ENCODE measurements around the gene SOX6.

Gene SOX6

DNA sequence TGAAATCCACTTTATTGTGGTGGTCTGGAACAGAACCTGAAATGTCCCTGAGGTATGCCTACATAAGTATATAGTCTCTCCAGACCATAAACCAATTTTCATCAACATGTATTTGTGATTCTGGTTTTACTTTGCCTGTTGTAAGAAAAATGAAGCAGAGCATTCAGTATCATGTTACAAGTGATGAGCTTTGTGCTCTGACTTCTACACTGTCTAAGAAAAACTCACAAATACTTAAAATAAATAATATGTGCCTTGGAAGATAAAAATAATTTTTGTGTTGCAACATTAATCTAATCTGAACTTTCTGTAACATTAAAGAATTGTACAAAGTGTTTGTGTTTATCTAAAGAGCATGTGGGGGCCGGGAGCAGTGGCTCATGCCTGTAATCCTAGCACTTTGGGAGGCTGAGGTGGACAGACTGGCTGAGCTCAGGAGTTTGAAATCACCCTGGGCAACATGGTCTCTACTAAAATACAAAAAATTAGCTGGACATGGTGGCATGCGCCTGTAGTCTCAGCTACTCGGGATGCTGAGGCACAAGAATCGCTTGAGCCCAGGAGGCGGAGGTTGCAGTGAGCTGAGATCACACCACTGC, 219.5 kb downstream of the SOX6 start:
- DNase-seq: no peak

DNA sequence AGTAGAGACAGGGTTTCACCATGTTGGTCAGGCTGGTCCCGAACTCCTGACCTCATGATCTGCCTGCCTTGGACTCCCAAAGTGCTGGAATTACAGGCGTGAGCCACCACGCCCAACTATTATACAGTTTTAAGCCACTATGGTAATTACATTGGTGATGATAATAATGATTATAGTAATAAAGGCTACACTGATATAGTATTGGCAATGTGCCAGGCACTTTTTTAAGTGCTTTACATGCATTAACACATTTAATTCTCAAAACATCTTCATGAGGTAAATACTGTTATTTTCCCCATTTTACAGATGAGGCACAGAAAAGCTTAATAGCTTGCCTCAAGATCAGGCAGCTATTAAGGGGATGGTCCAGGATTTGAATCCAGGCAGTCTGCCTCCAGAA, 222.5 kb downstream of the SOX6 start:
- no peak for DNase-seq

DNA sequence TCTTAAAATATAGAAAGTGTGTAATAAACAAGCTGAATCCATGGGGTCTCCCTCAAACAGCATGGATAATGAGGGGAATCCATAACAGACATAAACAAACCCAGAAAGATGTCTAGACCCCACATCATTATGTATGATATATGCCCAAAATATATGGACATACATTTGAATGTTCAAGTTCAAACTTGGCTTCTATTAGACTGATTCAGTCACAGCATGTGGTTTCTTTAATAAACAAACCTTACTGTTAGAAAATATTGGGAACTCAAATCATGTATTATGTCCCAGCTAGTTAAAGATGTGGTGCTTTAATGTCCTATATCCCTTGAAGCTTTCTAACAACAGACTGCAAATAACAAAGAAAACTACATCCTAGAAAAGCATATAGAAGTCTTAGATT, 228.6 kb downstream of the SOX6 start:
- no peak for DNase-seq

DNA sequence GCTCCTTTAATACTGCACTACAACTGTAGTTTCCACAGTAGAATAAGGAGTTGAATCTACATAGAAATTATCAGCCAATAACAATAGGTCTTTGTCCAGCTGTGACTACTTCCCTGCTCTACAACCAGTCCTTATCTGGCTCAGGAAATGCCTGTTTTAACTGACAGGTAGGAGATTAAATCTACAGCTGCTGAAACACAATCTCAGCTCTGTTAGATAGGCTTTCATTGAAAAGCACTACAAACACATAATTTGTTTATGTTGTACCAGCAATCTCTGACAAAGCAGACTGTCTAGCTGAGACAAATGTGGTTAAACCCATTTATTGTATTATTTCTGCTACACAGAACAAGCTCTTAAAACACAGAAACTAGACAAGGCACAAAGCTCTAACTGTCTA, 230.0 kb downstream of the SOX6 start:
- peak; percentile 4 for DNase-seq

DNA sequence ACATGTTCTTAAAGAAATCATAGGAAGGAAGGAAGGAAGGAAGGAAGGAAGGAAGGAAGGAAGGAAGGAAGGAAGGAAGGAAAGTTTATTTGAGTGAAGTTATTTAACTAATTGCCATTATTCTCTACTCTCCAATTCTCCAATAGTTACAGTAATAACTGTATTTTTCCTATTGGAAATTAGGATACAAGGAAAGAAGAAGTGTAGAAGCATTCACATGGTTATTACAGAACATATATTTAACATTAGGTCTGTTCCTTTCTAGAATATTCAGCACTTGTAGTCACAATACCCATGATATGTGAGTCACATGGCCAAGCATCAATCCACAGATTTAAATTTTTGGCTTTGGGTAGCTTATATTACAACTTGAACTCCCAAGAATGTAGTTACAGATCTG, 230.6 kb downstream of the SOX6 start:
- no peak for DNase-seq

DNA sequence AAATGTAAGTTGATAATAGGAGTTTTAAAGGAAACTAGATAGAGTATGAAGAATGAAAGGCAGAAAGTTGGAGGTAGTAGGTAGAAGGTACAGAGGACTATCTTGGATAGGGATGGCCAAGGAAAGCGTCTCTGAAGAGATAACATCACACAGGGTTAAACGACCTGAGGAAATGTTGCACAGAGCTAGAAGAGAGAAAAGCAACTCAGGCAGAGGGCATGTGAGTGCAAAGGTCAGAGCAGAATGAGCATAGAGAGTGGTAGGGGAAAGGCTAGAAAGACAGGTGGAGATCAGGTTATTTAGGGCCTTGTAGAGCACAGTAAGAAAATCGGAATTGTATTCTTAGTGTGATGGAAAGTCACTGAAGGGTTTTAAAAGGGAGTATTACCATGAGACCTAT, 232.0 kb downstream of the SOX6 start:
- no peak for DNase-seq

DNA sequence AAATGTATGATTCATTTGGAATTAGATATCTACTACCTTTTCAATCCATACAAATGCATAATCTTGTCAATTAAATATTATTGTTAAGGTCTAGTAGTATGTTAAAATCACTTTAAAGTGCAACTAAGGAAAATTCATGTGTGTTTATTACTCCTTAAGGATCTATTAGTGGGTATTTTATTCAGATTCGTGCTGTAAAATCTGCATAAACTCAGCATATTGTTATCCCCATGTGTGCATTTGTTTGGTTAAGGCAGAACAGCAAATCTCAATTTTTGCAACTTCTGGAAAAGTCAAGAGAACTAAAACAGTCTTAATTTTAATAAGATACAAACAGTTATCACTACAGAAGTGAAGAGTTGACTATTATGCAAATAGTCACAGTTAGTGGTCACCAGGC, 234.5 kb downstream of the SOX6 start:
- DNase-seq: no peak

DNA sequence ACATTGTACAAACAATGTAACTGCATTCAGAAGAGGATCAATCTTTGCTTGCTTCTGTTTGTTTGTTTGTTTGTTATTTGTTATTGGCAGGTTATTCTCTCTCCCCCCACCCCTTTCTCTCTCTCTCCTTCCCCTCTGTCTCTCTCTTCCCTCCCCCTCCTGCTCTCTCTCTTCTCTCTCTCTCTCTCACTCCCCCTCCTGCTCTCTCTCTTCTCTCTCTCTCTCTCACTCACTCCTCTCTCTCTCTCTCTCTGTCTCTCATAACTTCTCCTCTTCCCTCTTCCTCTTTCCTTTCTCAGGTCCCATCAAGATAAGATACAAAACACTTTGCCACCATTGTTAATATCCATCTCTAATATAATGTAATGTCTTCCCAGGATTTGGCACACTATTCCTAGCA, 236.3 kb downstream of the SOX6 start:
- DNase-seq: no peak

DNA sequence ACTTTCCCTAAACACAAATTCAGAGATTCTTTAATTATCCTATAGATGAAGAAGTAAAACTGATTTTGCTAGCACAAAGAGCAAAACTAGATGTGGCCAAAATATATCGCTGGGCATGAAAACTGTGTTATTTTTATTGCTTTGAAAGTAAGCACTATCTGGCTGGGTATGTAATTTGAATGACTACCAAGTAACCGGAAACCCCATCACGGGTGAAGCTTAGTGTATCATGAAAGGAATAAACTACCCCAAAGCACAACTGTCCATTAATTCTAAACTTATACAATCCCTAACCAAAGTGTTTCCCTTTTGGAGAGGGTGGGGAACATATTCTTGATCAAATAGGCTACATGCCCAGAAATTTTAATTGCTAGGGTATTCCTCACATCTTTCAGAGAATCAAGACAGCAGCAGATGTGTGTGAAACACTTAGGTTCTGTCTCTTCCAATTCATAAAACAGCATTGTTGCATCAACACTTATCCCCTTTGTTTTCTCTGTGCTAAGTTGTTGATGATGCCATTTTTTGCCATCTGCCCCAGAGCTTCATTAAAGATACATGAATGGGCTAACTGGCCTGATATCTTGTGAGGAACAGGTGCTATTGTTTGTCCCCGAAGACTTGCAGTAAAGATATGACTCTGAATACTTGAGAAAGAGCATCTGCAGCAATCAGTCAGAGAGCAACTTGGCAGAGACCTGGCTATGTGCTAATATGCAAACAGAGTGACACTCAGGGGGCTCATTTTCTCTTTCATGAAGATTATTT, 238.2 kb downstream of the SOX6 start:
- no peak for DNase-seq

DNA sequence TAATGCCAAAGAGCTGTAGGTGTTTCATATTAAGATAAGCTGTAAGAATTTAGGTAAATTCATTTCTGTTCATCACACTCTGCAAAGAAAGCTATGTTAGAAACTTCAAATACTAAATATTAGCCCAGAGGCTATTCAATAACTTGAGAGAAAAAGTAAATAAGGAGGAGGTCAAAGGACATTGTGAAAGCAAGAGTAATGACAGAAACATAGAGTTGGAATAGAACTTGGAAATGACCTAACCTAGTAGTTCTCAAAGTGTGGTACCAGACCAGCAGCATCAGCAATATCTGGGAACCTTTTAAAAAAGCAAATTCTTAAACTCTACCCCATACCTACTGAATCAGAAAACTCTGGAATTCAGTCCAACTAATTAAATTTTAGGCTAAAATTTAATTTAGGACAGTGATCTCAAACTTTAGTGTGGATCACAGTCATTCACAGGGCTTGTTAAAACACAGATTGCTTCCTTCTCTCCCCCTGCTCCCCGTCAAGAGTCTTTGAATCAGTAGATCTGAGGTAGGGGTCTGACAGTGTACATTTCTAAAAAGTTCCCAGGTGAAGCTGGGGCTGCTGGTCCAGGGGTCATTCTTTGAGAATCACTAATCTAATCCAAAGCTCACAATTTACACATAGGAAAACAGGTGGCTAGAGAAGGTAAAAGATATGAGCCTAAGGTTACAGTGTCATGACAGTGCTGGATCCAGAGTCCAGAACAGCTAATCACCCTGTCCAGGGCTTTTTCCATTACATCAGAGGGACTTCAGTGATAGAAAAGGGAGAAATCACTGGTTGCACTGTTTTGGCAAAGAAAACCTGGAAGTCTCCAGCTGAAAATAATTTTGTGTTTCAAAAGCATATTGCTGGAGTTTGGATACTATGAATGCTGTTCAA, 241.1 kb downstream of the SOX6 start:
- no peak for DNase-seq

DNA sequence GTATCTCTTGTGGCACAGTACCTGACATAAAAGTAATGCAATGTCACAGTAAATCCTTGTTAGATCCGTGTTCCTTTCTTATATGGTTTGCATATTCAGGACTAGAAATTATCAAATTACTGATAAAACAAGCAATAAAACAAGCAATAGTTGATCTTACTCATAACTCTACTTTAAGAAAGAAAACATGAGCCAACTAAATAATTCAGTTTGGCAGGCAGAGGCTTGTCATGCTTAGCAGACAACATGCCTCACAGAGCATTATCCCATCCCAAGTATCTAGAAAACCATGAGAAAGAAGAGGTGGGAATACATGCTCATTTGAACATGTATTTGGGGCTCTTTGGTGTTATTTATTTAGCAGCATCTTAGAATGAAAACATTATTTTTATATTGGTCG, 241.9 kb downstream of the SOX6 start:
- DNase-seq: no peak

DNA sequence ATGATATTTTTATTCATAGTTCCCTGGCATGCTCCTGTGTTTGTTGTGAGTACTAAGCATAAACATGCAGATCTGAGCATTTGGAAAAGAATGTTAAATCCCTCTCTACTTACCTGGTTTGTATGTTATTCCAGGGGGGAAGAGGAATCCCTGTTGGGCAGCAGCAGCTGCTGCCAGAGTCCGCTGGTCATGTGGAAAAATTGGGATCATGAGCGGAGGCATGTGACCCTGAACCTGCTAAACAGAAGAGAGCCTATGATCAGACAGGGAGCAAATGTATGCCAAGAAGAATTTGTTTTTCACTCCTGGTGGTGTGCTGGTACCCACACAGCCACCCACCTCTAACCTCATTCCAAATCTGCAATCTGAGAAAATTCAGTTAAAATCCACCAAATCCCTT, 244.7 kb downstream of the SOX6 start:
- DNase-seq: no peak

DNA sequence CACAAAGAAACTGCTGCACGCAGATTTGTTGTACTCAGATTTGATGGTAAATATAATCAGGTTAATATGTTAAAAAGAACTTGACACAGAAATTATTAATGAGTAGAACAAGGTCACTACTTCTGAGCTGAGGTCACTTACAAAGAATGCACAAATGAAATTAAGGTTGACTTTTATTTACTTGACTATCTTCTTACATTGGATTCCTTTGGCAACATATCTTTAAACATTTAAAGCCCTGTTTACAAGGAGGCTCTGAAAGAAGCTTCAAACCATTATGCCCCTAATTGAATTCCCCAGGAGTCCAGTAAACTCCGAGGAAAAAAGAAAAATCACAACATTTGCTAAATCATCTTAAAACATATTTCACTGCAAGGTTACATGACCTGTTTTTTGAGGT, 245.5 kb downstream of the SOX6 start:
- DNase-seq: no peak

DNA sequence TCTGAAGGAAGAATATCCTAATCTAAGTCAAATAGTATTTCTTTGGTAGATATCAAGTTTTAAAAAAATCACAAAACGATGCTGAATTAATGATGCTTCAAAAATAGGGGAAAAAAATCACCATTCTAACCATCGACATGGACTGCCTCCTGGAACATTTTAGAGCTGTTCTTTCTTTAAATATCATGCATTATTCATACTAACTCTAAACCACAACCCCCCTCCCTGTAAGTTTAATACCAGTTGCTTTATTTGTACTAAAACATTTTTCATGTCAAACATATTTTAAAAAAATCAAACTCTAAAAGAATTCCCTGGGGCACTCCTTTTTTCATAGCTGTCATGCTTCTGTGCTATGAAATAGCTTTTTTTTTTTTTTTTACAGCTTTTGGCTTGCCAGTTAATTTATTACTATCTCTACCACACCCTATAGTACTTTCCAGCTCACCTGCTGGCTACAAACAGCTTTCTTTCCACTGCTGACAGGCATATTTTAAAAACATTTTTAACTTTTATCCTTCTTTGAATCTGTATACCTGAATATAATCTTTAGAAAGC, 256.9 kb downstream of the SOX6 start:
- no peak for DNase-seq

DNA sequence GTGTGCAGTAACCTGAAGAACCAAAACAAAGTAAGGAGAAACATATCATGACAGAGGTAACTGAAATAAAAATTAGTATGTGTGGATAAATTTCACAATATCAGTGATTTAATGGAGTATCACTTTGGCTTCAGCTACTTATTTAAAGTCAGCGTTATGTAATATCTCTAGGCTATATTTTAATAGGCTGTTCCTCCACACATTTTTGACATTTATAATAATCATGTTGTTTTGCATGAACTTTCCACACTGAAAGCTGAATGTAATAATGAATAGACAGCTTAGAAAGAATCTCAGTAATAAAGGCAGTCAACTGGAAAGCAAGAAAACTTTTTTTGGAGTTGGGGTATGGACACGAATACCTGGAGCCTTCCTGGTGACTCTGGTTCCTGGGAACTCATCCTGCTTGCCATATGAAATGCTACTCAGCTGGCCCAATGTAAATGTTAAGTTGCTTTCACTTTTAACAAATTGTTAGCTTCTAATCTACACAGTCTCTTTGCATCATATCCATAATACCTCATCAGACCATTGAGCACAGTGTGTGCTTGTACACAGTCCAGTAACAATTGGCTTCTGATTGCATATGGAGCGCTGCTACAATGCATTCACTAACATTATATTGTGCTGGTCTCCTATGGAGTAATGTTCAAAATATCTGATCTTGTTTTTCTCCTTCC, 257.7 kb downstream of the SOX6 start:
- no peak for DNase-seq

DNA sequence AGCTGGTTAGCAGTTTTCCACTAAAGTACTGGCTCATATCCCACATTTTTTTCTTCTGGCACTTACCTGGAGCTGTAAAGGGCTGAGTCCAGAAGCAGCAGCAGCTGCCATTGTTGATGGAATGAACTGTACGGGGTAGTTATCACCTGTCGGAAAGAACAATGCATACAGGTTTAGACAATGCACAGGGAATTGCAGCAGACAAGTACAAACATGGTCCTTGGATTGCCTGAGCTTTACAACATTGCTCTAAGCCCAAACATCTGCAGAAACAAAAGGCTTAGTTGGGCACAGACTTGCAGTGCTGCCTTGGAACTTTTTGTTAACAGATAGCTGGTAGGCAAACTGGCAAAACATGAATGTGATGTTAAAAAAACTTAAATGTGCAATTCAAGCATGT, 258.8 kb downstream of the SOX6 start:
- no peak for DNase-seq

DNA sequence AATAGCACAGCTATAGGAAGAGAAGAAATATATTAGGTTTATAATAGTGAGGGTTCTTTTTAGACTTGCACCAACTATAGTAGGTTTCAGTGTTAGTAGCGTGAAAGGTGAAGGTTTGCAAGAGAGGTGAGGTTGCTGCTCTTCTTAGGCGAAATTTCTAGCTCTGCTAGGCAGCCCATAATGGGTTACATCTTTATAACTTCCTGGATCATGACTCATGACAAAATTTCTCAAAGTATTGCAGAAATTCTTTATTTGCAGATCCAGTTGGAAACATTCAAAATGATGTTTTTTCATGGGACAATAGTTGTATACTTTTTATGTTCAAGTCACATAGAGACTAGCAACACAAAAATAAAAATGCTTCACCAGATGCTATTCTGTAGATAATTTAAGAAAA, 260.0 kb downstream of the SOX6 start:
- no peak for DNase-seq

DNA sequence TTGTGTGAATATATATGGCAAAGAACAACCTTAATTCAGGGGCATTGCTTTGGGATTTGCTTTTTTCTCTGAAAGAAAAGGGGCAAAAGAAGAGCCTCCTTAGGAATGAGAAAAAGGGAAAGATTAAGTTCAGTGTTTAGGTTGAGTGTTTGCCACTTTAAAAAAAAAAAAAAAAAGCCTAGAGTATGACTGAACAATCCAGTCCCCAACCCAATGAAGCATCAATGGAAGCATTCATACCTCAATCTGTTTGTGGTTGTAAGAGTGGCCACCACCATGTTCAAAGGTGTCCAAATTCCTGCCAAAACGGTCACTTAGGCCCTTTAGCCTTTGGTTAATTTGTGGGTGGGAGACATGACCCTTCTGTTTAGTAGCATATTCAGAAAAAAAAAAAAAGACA, 260.6 kb downstream of the SOX6 start:
- no peak for DNase-seq

DNA sequence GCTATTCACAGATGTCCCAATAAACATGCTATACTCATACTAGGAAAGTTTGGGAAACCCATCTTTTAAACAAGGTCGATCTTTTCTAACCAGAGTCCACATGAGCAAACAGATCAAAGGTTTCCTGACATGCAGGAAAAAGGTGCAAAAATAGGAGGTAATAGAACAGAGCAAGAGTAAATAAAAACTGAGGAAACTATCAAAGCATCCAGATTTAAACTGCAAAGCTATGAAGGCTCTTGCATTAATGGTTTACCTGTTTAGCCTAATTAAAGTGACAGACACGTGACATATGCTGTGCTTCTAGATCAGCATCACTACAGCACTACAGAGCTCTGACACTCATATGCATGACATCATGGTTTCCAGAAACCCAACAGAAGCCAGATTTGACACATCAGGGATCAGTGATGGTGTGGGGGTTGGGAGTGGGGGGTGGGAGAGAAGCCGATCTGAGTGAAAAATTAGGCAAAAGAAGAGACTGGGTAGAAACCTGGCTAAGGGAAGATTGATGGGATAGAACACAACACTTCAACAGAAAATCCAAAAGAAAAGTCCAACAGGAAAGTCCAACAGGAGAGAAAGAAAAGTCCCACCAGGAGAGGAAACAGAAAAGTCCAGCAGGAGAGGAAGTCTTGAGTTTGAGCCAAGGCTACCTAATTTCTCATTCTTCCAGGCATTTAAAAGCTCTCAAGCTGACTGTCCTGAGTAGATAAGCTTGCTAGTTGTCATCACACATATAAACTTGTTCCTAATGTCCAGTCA, 262.3 kb downstream of the SOX6 start:
- DNase-seq: no peak

DNA sequence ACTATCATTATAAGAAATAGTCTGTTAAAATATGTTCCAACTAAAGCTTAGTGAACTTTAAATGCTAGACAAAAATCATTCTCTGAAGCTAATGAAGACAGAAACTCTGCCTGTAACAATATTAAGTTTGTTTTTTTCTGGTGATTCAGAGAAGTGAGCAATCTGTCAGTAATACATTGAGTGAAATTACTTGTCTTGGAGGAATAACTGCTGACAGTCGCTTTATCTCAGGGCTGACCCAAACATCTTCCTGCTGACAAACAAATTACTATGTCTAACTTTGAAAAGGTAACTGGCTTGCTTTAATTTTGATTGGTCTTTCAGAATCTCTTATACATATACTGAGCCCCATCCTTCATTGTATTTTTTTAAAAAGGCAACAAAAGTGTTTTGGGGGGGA, 264.5 kb downstream of the SOX6 start:
- no peak for DNase-seq

DNA sequence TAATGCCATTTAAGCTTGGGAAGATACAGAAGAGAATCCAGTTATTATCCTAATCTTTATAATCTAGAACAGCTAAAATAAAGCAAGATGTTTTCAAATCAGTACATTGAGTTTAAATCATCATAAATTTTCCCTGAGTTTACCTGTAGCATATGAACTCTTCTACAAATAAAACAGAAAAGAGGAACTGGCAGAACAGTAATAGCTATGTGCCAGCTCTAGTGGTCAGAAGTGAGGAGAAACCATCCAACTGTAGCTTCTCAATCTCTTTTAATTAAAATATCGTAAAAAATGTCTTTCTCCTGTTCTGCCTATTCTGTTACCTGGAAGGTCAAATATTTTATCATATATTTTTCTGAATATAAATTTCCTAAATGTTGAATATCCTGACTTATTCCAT, 266.9 kb downstream of the SOX6 start:
- DNase-seq: no peak

DNA sequence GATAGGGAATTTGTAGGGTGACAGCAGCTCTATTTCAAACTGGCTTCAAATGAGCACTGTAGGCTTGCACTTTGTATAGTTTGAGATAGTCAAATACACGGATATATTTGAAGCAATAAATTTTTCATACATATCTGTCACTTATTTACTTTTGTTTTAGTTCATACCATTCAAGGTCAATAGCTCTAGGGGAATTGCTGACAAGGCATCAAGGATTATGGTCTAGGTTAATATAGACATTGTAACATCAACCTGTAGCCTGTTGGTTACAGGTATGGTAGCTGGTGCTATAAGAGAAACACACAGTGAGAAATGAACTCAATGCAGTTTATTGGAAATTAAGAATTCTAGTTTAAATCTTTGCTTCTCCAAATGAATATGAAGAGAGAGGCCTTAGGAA, 267.6 kb downstream of the SOX6 start:
- DNase-seq: no peak

Measured in hematopoietic multipotent progenitor cell treated with erythropoietin and hydrocortisone succinate and interleukin-3 and kit ligand, for 4 days (in vitro differentiated cells).